ENCODE measurements around the gene DNAH8.

DNA sequence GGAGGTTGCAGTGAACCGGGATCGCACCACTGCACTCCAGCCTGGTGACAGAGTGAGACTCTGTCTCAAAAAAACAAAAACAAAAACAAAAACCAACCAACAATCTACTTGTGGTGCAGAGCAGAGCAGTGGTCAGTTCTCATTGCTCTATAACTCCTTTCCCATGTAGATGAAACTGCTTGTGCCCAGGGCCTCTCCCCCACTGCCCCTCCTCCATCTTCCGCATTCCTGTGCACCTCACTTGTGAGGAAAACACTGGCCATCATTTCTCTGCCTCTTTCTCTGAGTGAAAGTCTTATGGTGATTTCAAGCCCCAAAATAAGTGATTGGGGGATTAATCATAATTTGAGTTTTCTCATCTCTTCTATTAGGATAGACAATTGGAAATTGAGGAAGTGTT is 269.6 kb downstream of the DNAH8 start:
- TF ChIP-seq TAF1 (IDR thresholded peaks at IDR 0.05; ENCODE audit: borderline replicate concordance, low read depth, low read length), result no peak
- TF ChIP-seq POLR2A (IDR thresholded peaks at IDR 0.05; ENCODE audit: low read depth, low read length), result no peak
- TF ChIP-seq POLR2AphosphoS5 (IDR thresholded peaks at IDR 0.05; ENCODE audit: low read depth, low read length), result no peak

All from GM12892 (cell line).